Activated T-helper 17 cell treated with anti-CD3 and anti-CD28 coated beads, Interleukin-2, amount 50 U/mL, for 72 hours (primary cell): ENCODE data around the gene SEC31B. TPM values are rescaled to one million over a fixed set of nuclear protein-coding genes. Genes with fewer than 3 reads are reported as not detected.

ENCODE experiments used
- ATAC-seq: fragments of 150-1000 bp; cut with Tn5 transposase; replicated peaks from 2 replicates; pipeline ENCODE4 v1.10.0; 2021; ENCODE audit warnings: mild to moderate bottlenecking, moderate library complexity
- H3K27ac Mint-ChIP-seq: one replicate; pipeline ENCODE4 v1.8.0; 2022; ENCODE audit warnings: mixed read lengths
- H3K27me3 Mint-ChIP-seq: one replicate; pipeline ENCODE4 v1.8.0; 2022; ENCODE audit warnings: mixed read lengths
- H3K36me3 Mint-ChIP-seq: one replicate; pipeline ENCODE4 v1.8.0; 2022; ENCODE audit warnings: low read depth, mild to moderate bottlenecking, mixed read lengths
- H3K4me1 Mint-ChIP-seq: one replicate; pipeline ENCODE4 v1.8.0; 2022; ENCODE audit warnings: mixed read lengths
- H3K4me3 Mint-ChIP-seq: one replicate; pipeline ENCODE4 v1.8.0; 2022; ENCODE audit warnings: mild to moderate bottlenecking, mixed read lengths
- H3K9me3 Mint-ChIP-seq: one replicate; pipeline ENCODE4 v1.8.0; 2022; ENCODE audit warnings: mixed read lengths
- total RNA-seq, 2 donors: library from RNA; stranded (reverse); gene quantifications; one replicate each; pipeline ENCODE4 v1.2.3, GENCODE V29; 2022

Gene SEC31B
- total RNA-seq, 2 donors from 2014 or later = 67.0 to 127 TPM

DNA sequence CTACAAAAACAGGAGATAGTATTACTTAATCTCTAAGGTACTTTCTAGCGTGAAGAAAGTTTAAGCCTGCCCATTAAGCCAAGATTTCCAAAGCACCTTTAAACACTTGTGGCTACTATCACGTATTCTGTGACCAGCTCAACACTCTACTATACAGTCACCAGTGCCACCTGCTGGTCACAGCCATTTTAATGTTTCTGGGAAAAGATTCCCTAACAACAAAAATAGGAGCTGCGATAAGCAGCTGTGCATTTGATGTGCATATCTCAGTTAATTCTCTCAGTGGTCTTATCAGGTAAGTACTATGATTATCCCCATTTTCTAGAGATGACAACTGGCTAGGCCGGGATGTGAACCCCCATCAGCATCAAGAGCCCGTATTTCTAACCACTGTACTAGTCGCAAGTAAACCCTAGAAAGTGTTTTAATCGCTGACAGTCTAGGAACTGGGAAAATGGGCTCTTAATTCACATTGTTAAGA is 860 bp downstream of the SEC31B start:
- H3K36me3 Mint-ChIP-seq = peaks cover 81% of the 10 kb centered on the region
- peaks cover 14% of the 10 kb centered on the region for H3K4me1 Mint-ChIP-seq
- H3K27me3 Mint-ChIP-seq = no peaks in the 10 kb centered on the region
- no peaks in the 10 kb centered on the region for H3K9me3 Mint-ChIP-seq
- peak overlapping the region; percentile 22 for H3K4me3 Mint-ChIP-seq
- peak overlapping the region; percentile 79 for H3K27ac Mint-ChIP-seq
- peak; percentile 84 for ATAC-seq

DNA sequence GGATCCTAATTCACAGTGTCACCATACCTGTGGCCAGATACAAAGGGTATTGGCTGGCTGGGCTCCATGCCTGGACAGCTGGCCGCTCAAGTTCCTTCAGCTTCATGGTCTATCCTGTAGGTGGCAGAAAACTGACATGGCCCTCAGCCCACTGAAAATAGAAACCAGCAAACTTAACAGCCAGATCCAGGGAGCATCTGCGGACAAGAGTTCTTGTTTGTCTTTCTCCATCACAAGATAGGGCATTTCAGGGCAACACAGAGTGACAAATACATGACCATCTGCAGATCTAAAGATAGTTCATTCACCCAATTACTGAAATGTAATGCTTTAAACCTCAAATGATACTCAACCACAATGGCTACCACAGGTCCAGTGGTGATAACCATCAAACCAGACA is 2.8 kb downstream of the SEC31B start:
- Mint-ChIP-seq H3K9me3 (no peaks in the 10 kb centered on the region), H3K27ac (no peak overlapping the region), H3K36me3 (peaks cover 68% of the 10 kb centered on the region), H3K4me1 (peaks cover 14% of the 10 kb centered on the region), H3K27me3 (no peaks in the 10 kb centered on the region), H3K4me3 (no peak overlapping the region)
- no peak for ATAC-seq

DNA sequence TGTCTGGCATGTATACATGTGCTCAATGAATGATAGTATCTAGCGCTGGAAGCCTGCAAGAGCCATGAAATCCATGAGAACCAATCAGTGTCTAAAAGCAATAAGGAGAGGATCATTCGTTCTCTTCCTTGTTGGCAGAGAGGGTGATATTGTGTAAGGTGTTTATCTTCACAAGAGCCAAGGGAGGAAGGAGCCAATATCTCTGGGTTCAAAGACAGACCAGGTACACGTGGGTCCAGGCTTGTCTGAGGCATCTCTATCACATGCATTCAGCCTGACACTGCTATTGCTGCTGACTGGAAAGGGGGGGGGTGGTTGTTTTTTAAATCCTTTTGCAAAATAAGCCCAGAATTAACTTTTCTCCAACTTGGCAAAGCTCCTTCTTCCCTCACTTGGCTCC is 4.0 kb downstream of the SEC31B start:
- ATAC-seq = no peak
- H3K9me3 Mint-ChIP-seq = no peaks in the 10 kb centered on the region
- H3K27ac Mint-ChIP-seq = peak overlapping the region; percentile 47
- H3K4me3 Mint-ChIP-seq = no peak overlapping the region
- peaks cover 22% of the 10 kb centered on the region for H3K4me1 Mint-ChIP-seq
- no peaks in the 10 kb centered on the region for H3K27me3 Mint-ChIP-seq
- H3K36me3 Mint-ChIP-seq = peaks cover 69% of the 10 kb centered on the region

DNA sequence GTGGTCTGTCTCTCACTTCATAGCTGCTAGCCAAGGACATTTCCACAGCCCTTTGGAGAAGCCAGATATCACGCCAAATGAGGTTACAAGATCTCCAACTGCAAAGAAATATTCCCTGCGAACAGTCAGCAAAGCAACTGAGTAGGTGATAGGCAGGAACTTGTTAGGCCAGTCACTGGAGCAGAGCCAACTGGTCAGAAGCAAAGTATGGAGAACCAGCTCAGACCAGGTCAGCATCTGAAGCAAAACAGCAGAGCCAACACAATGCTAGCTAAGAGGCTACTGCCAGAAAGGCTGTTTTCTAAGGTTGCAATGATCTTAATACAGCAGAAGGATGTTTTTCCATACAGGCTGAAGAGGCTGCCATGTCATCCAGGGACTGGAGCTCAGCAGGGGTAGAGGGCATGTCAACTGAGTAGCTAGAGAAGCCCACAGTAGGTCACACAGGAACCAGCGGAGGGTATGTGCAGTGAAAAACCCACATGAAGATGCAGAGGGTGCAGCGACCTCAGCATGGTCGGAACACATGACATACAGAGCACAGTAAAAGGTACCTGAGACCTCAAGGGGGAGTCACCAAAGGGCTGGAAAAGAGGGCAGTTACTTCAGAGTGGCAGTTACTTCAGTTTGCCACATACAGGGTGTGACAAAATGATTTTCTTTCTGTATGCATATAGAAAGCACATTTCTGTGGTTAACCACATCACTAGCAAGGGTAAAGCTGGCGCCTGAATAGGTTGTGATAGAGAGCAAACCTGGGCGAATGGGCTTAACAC is 8.9 kb downstream of the SEC31B start:
- H3K36me3 Mint-ChIP-seq = peaks cover 68% of the 10 kb centered on the region
- H3K4me3 Mint-ChIP-seq = peak overlapping the region; percentile 74
- ATAC-seq = peak; percentile 79
- peaks cover 39% of the 10 kb centered on the region for H3K4me1 Mint-ChIP-seq
- peak overlapping the region; percentile 86 for H3K27ac Mint-ChIP-seq
- H3K9me3 Mint-ChIP-seq = no peaks in the 10 kb centered on the region
- H3K27me3 Mint-ChIP-seq = no peaks in the 10 kb centered on the region

DNA sequence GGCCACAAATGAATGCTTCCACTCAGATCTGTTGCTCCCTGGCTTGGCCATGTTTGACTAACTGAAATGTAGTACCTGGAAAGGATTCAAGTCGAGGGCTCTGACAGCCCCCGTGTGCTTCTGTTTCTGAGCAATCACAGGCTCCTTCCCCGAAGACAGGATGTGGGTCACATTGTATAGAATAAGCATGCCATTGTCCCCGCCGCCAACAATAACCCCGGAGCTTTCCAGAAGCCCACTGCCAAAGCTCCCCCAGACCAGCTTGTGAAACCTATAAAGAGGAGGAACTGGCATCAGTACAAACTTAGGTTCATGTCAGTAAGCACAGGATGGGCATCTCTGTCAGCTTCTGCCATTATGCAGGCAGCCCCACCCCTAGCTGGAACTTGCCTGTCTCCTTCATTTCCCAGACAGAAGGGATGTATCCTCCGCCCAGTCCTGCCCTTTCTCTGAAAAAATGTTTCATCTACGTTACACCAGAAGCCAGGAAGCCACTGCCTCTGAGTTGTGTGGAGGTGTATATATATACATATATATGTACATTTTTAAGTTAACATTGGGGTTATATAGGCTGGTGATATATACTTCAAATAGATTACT is 10.3 kb downstream of the SEC31B start:
- Mint-ChIP-seq H3K9me3 (no peaks in the 10 kb centered on the region), H3K27ac (peak overlapping the region; percentile 86), H3K27me3 (no peaks in the 10 kb centered on the region), H3K4me1 (peaks cover 44% of the 10 kb centered on the region), H3K36me3 (peaks cover 71% of the 10 kb centered on the region), H3K4me3 (peak overlapping the region; percentile 74)
- peak; percentile 53 for ATAC-seq

DNA sequence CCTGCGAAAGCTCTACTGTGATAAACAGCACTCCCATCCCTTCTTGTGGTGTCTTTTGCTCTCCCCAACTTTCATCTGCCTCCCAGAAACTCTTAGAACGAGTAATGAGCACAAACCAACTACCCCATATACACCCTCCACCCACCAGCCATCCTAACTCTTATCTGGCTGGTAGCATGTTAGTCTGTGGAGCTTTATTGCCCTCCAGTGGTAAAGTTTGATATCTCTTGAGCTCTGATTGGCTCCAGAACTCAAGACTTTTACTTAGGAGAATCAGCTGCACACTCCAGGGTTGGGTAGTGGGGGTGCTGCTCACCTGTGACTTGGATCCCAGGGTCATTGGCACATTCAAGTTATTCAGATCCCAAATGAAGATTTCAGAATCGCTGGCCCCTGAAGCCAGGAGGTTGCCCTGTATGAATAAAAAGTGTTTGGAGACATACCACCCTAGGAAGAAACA is 10.9 kb downstream of the SEC31B start:
- Mint-ChIP-seq H3K27ac (peak overlapping the region; percentile 86), H3K9me3 (no peaks in the 10 kb centered on the region), H3K4me1 (peaks cover 44% of the 10 kb centered on the region), H3K4me3 (peak overlapping the region; percentile 74), H3K27me3 (no peaks in the 10 kb centered on the region), H3K36me3 (peaks cover 72% of the 10 kb centered on the region)
- ATAC-seq = peak; percentile 45

DNA sequence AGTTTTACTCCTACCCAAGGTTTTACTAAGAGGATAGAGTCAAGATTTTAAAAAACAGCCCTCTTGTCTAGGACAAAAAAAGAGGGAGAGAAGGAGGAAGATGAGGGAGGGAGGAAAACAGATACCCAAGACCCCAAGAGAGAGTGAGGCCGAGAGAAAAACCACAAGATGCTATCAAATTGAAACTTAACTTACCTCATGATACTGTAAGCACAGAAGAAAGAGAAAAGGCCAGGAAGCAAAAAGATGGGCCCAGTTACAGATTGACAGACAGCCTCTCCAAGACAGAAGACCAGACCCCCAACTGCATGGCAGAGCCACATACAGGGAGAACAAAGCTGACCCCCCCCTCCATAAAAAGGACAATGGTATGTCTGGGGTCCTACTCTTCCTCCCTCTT is 11.4 kb downstream of the SEC31B start:
- H3K36me3 Mint-ChIP-seq = peaks cover 76% of the 10 kb centered on the region
- peak overlapping the region; percentile 86 for H3K27ac Mint-ChIP-seq
- no peaks in the 10 kb centered on the region for H3K9me3 Mint-ChIP-seq
- H3K27me3 Mint-ChIP-seq = no peaks in the 10 kb centered on the region
- peak overlapping the region; percentile 74 for H3K4me3 Mint-ChIP-seq
- H3K4me1 Mint-ChIP-seq = peaks cover 44% of the 10 kb centered on the region
- ATAC-seq = no peak

DNA sequence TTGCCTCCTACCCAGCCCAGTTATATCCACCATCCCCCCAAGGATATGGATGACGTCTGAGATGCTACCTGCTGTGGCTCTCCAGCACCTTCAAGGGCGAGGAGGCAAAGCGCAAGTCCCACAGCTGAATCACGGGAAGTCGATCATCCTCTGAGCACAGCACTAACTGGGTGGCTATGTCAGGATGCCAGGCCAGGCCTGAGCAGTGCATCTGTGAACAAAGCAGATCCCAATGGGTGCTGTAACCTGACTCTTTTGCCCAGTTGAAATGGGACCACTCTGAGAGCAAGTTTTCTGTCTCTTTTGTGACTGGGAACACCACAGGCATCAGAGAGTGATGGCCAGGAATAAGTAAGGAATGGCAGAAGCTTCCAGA is 12.3 kb downstream of the SEC31B start:
- H3K4me3 Mint-ChIP-seq = peak overlapping the region; percentile 74
- H3K36me3 Mint-ChIP-seq = peaks cover 80% of the 10 kb centered on the region
- H3K4me1 Mint-ChIP-seq = peaks cover 44% of the 10 kb centered on the region
- peak overlapping the region; percentile 88 for H3K27ac Mint-ChIP-seq
- no peaks in the 10 kb centered on the region for H3K27me3 Mint-ChIP-seq
- H3K9me3 Mint-ChIP-seq = no peaks in the 10 kb centered on the region
- ATAC-seq = no peak

DNA sequence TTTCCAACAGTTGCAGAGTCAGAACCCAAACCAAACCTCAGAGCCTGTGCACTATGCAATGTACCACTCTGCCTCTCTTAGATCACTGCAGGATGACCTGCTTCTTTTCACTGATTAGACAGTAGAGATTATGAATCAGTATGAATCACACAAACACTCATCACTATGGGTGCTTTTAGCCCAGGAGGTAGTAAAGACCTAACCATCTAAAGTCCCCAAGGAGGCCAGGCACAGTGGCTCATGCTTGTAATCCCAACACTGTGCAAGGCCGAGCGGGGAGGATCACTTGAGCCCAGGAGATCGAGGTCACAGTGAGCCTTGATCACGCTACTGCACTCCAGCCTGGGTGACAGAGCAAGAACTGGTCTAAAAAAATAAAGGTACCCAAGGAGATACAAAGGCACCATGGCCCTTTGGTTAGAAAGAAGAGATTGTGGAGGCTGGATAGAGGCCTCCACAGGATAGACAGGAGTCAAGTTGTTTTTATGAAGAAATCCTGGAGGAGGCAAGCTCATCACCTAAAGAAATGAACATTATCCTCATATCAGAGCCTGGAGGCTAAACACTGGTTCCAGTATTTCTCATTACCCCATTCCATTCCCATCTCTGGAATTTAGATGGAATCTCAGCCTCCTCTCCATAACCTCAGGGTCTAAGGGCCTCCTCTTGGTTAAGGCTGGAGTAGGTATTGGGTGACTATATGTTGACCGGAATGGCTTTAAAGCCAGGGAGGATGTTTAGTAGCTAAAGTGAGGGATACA is 12.9 kb downstream of the SEC31B start:
- no peaks in the 10 kb centered on the region for H3K9me3 Mint-ChIP-seq
- peak overlapping the region; percentile 74 for H3K4me3 Mint-ChIP-seq
- peak; percentile 74 for ATAC-seq
- peak overlapping the region; percentile 88 for H3K27ac Mint-ChIP-seq
- no peaks in the 10 kb centered on the region for H3K27me3 Mint-ChIP-seq
- H3K36me3 Mint-ChIP-seq = peaks cover 84% of the 10 kb centered on the region
- H3K4me1 Mint-ChIP-seq = peaks cover 44% of the 10 kb centered on the region

DNA sequence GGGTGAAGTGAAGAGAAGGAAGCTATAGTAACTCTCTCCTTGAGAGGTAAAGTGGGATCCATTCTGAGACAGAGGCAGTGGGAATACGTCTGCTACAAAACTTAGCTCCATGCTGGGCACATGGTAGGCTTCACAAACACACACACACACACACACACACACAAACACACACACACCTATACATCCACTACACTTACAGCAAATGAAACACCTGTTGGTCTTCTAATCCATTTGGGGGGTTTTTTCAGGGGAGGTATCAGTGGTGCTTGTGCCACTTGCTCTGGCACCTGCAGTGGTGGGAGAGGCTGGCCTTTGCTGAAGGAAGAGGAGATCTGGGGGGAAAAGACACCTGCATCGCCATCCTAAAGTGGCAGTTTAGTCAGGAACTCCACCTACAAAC is 14.5 kb downstream of the SEC31B start:
- peaks cover 32% of the 10 kb centered on the region for H3K4me1 Mint-ChIP-seq

DNA sequence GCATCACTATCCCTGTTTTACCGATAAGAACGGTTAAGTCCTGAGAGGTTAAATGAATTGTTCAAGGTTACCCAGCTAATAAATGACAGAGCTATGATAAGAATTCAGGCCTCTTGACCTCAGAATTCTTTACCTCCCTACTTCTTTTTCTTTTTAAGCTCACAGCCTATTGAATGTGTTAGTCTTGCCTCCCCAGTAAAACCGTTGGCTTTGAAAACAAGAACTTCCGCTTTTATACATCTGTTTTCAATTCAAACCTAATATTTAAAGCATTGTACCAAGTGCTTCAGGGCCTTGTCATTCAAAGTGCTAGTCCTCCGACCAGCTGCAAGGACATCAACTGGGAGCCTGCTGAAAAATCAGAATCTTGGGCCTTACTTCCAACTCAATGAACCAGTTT is 15.6 kb downstream of the SEC31B start:
- no peak for ATAC-seq
- H3K27ac Mint-ChIP-seq = no peak overlapping the region
- H3K27me3 Mint-ChIP-seq = no peaks in the 10 kb centered on the region
- peaks cover 30% of the 10 kb centered on the region for H3K4me1 Mint-ChIP-seq
- H3K9me3 Mint-ChIP-seq = no peaks in the 10 kb centered on the region
- H3K4me3 Mint-ChIP-seq = no peak overlapping the region
- peaks cover 93% of the 10 kb centered on the region for H3K36me3 Mint-ChIP-seq

More for the DNA sequence above, 14.5 kb downstream of the SEC31B start:
- Mint-ChIP-seq H3K4me3 (no peak overlapping the region), H3K27ac (peak overlapping the region; percentile 17), H3K27me3 (no peaks in the 10 kb centered on the region), H3K9me3 (no peaks in the 10 kb centered on the region), H3K36me3 (peaks cover 89% of the 10 kb centered on the region)
- no peak for ATAC-seq

DNA sequence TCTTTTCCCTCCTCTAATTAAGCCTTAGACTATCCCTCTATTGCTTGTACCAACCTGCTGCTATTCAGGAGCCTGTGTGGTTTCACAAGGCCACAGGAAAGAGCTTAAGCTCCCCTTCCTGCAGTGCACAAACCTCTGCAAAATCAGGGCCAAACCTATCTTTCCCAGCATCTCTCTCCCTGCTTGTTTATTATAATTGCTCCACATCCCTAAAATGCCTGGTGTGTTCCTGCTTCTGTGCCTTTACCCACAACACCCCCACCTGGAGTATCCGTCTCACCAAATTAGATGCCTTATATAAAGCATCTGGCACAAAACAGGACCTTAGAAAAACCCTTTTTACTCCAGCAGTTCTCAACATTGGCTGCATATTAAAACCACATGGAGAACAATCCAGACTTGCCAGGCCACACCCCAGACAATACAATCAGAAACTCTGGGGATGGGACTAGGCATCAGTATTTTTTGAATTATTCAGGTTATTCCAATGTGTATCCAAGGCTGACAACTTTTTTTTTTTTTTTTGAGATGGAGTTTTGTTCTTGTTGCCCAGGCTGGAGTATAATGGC is 16.7 kb downstream of the SEC31B start:
- Mint-ChIP-seq H3K27ac (no peak overlapping the region), H3K36me3 (peaks cover 94% of the 10 kb centered on the region), H3K4me1 (peaks cover 20% of the 10 kb centered on the region), H3K9me3 (no peaks in the 10 kb centered on the region), H3K27me3 (no peaks in the 10 kb centered on the region), H3K4me3 (no peak overlapping the region)
- no peak for ATAC-seq

DNA sequence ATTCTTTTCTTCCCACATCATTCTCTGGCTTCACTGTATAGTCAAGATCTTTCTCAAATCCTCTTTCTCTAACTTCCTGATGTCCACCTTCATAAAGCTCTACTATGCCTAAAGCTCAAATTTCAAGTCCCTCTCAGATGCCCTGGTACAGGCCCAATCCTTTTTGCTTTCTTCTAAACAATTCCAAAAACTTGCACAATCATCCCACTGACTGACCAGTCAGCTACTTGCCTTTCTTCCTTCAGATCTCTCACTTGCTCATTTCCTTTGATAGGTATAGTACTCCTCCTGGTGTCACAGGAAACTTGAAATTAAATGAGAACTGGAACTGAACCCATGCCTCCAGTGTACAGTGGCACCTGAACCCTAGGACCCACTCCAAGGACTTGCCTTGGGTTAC is 18.2 kb downstream of the SEC31B start:
- Mint-ChIP-seq H3K36me3 (peaks cover 99% of the 10 kb centered on the region), H3K4me3 (no peak overlapping the region), H3K27me3 (no peaks in the 10 kb centered on the region), H3K9me3 (no peaks in the 10 kb centered on the region), H3K27ac (peak overlapping the region; percentile 34), H3K4me1 (peaks cover 15% of the 10 kb centered on the region)
- ATAC-seq = no peak

DNA sequence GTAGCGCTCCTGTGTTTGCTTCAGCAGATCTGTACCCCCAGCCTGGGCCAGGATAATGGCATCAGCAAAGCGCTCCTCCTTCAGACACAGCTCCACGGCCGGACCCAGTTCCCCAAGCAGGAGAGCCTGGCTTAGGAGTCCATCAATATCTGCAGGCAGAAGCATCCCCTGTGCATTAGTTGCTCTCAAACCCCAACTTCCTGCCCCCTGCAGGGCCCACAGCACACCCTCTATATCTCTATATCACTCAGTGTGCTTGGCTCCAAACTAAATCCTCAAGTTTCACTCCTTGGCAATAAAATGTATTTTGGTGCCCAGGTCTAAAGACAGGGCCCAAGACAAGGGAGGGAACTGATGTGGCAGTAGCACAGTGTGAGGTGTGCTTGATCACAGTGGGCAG is 21.6 kb downstream of the SEC31B start:
- no peak for ATAC-seq
- Mint-ChIP-seq H3K27me3 (no peaks in the 10 kb centered on the region), H3K36me3 (peaks cover 100% of the 10 kb centered on the region), H3K4me1 (peaks cover 6% of the 10 kb centered on the region), H3K9me3 (no peaks in the 10 kb centered on the region), H3K27ac (no peak overlapping the region), H3K4me3 (no peak overlapping the region)
